HG03175 (cell line): ENCODE data around the gene SLC8A1.
"Not testable (repeated sequence)": the region's sequence is repeated elsewhere in the genome, so short reads cannot be mapped to it uniquely, and the experiment has no call there.

Source experiments
- ATAC-seq: cut with Tn5 transposase; IDR thresholded peaks from one replicate; pipeline ENCODE4 v1.9.1; 2021; ENCODE audit warnings: mild to moderate bottlenecking, moderate library complexity; ENCODE audit not compliant: unreplicated experiment

SLC8A1 gene

DNA sequence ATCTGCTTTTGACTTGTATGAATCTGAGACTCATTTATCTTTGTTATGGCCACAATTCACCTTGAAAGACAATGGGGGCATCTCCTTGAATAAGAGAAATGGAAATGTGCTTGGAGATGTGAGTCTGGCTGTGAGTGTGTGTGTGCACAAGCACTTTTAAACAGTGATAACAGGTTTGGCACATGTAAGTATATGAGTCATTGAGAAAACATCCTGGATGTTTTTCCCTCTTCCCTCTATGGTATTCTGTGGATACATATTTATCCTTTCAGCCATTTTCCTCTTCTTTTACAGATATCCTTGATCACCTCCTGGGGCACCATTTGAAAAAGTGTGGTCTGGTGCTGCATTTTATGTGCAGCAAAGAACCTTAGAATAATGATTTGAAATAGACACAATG lies 355.5 kb downstream of the SLC8A1 start:
- ATAC-seq = no peak

GRCh38 chr2:40095000-40095399 lies 356.9 kb downstream of the SLC8A1 start:
- ATAC-seq = no peak

GRCh38 chr2:40094451-40094850 lies 357.4 kb downstream of the SLC8A1 start:
- no peak for ATAC-seq

DNA sequence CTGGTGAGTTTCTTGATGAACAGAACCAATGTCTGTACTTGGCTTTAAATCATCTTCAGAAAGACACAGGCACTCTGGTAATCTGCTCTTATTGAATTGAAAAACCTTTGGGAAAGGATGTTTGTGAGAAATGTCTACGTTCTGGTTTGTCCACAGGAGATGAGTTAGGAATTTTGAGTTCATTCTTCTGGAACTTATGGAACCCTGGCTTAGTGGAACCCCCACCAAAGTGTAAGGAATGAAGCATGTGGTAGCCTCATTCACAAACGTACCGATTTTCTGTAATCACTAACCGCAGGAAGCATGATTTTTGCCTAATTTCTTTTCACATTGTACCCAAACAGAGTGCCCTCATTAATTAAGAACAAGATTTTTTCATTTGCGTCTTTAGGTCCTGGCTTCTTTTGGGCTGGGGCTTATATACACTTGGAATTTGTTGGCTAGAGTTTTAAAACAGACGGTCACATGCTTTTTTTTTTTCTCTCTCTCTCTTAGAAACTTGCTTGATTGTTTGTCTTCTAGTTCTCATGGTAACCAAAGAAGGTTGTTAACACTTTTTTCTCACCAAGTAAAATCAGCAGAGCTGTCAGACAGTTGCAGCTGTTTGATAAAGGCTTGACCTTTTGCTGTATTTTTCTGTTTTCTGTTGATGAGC lies 358.7 kb downstream of the SLC8A1 start:
- ATAC-seq = no peak

GRCh38 chr2:40090044-40090443 lies 361.8 kb downstream of the SLC8A1 start:
- ATAC-seq = no peak

- ATAC-seq = no peak
Measured at GRCh38 chr2:40087927-40088326, 364.0 kb downstream of the SLC8A1 start.

DNA sequence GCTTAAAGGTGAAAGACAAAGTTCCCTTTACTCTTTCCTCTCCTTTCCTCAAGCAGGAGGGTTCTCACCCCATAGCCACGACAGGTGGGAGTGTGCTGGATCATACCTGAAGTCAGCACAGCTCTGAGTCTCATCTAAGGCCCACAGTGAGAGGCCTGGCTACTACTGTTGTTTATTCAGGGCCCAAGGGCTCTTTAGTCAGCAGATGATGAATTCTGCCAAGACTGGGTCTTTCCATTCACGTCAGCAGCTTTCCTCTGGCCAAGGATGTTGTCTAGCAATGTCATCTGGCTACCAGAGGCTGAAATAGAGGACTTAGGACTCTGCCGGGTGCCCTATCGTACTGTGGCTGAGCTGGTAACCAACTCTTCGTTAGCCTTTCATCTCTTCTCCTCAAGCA lies 364.5 kb downstream of the SLC8A1 start:
- no peak for ATAC-seq

DNA sequence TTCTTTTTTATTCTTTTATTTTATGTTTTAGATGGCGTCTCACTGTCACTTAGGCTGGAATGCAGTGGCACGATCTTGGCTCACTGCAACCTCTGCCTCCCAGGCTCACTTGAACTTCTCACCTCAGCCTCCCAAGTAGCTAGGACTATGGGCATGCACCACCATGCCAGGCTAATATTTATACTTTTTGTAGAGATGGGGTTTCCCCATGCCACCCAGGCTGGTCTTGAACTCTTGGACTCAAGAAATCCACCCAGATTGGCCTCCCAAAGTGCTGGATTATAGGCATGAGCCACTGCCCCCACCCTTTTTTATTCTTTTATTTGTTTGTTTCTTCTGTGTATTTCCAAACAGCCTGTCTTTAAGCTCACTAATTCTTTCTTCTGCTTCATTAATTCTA lies 366.1 kb downstream of the SLC8A1 start:
- no peak for ATAC-seq

GRCh38 chr2:40073336-40073735 lies 378.6 kb downstream of the SLC8A1 start:
- ATAC-seq = not testable (repeated sequence)

- no peak for ATAC-seq
Measured at GRCh38 chr2:40072442-40073232, 379.3 kb downstream of the SLC8A1 start.

DNA sequence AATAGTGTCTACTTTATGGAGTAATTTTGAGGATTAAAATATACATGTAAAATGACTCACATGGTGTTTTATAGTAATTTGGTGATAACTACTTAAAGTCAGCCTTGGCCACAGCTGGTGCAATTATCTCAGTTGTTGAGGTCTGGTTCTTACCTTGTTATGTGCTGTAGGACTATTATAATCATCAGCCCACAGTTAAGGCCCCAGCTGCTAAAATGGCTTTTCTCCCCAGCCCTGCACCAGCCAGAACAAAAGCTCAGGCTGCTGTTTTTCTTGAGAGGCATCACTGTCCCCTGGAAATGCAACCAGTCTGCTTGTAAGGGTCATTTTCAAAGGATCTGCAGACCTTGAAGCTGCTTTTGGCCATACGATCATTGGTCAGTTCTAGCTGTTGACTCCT lies 389.5 kb downstream of the SLC8A1 start:
- ATAC-seq = no peak

GRCh38 chr2:40049781-40050180 lies 402.1 kb downstream of the SLC8A1 start:
- ATAC-seq = no peak

DNA sequence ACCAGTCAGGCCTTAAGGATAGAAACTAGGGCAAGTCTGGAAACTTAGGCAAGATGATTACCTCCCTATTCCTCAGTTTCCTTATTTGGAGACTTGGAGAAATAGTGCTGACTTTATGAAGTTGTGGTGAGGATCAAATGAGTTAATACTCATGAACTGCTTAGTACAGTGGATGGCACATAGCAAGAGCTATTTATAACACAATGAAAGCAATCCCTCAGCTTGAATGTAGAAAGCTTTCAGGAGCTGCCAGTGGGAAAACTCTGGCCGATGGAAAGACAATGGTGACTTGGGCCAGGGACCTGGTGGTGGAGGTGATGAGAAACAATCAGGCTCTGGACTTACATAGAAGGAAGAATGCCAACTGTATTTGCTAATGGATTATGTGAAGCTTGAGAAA lies 403.4 kb downstream of the SLC8A1 start:
- ATAC-seq = no peak

- ATAC-seq = no peak
Measured at GRCh38 chr2:40047406-40047805, 404.5 kb downstream of the SLC8A1 start.
